ENCODE data around the gene PLEKHA5. TPM values are rescaled to one million over a fixed set of nuclear protein-coding genes. Genes with fewer than 3 reads are reported as not detected.

Gene PLEKHA5
- polyA plus RNA-seq, 3 donors = 0.35 to 0.79 (median 0.41) TPM

GRCh38 chr12:19194963-19195362, 65.4 kb downstream of the PLEKHA5 start:
- Histone ChIP-seq H3K27me3 (ENCODE audit: control insufficient read depth in 2 of 2, insufficient read depth in 2 of 2, low read length in 2 of 2) (no peaks in the 10 kb centered on the region), H3K79me2 (ENCODE audit: insufficient read depth, low read length) (no peaks in the 10 kb centered on the region), H3K4me2 (replicated peaks; ENCODE audit: extremely low read depth, low read length, poor library complexity, severe bottlenecking) (no peak overlapping the region), H4K20me1 (ENCODE audit: insufficient read depth, low read length) (no peaks in the 10 kb centered on the region), H3K4me1 (ENCODE audit: control insufficient read depth in 1 of 2, insufficient read depth in 2 of 2, low read length in 2 of 2) (peaks cover 17 to 19% of the 10 kb centered on the region in 2 donors), H3K9me3 (replicated peaks in 1 of 2; ENCODE audit: control insufficient read depth in 1 of 2, insufficient read depth in 1 of 2, low read length in 2 of 2) (no peaks in the 10 kb centered on the region), H3K9ac (ENCODE audit: insufficient read depth, low read length, poor library complexity, severe bottlenecking) (no peak overlapping the region), H2AFZ (ENCODE audit: insufficient read depth, low read depth, low read length, poor library complexity, severe bottlenecking) (no peak overlapping the region), H3K4me3 (replicated peaks in 1 of 3; ENCODE audit: low read depth in 2 of 3, low read length in 3 of 3) (no peak overlapping the region), H3K36me3 (replicated peaks in 1 of 2; ENCODE audit: control insufficient read depth in 1 of 2, insufficient read depth in 2 of 2, low read length in 2 of 2) (no peaks in the 10 kb centered on the region), H3K27ac (ENCODE audit: low read depth in 1 of 2, low read length in 2 of 2) (no peak overlapping the region)
- Mint-ChIP-seq H3K4me1 (peaks cover 16% of the 10 kb centered on the region), H3K36me3 (peaks cover 0 to 2% of the 10 kb centered on the region in 2 donors), H3K27ac (no peak overlapping the region), H3K27me3 (ENCODE audit: low read depth in 3 of 3) (no peaks in the 10 kb centered on the region), H3K4me3 (no peak overlapping the region), H3K9me3 (no peaks in the 10 kb centered on the region)
- DNase-seq = no peak
- TF ChIP-seq, protein P1, sequence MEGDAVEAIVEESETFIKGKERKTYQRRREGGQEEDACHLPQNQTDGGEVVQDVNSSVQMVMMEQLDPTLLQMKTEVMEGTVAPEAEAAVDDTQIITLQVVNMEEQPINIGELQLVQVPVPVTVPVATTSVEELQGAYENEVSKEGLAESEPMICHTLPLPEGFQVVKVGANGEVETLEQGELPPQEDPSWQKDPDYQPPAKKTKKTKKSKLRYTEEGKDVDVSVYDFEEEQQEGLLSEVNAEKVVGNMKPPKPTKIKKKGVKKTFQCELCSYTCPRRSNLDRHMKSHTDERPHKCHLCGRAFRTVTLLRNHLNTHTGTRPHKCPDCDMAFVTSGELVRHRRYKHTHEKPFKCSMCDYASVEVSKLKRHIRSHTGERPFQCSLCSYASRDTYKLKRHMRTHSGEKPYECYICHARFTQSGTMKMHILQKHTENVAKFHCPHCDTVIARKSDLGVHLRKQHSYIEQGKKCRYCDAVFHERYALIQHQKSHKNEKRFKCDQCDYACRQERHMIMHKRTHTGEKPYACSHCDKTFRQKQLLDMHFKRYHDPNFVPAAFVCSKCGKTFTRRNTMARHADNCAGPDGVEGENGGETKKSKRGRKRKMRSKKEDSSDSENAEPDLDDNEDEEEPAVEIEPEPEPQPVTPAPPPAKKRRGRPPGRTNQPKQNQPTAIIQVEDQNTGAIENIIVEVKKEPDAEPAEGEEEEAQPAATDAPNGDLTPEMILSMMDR (IDR thresholded peaks at IDR 0.05) = no peak
- intact Hi-C loops (cut with micrococcal nuclease) = loop anchor here in 1 of 2 donors (5.0 kb wide), 1 partner anchor 37 kb away; no protein-coding TSS in a partner anchor
- 100% methylated on average over 2 of the region's 4 CpGs for WGBS (ENCODE audit: insufficient coverage)

- H2AFZ ChIP-seq (ENCODE audit: insufficient read depth, low read depth, low read length, poor library complexity, severe bottlenecking) = no peak overlapping the region
- H3K4me3 ChIP-seq (replicated peaks in 1 of 3; ENCODE audit: low read depth in 2 of 3, low read length in 3 of 3) = no peak overlapping the region
- no peak overlapping the region for H3K4me2 ChIP-seq (replicated peaks; ENCODE audit: extremely low read depth, low read length, poor library complexity, severe bottlenecking)
Observed at GRCh38 chr12:19196959-19197630, 67.6 kb downstream of the PLEKHA5 start.

More at GRCh38 chr12:19196959-19197630, 67.6 kb downstream of the PLEKHA5 start:
- H3K27ac Mint-ChIP-seq = no peak overlapping the region
- Histone ChIP-seq H3K4me1 (ENCODE audit: control insufficient read depth in 1 of 2, insufficient read depth in 2 of 2, low read length in 2 of 2) (no peaks in the 10 kb centered on the region), H3K79me2 (ENCODE audit: insufficient read depth, low read length) (no peaks in the 10 kb centered on the region), H3K9me3 (replicated peaks in 1 of 2; ENCODE audit: control insufficient read depth in 1 of 2, insufficient read depth in 1 of 2, low read length in 2 of 2) (no peaks in the 10 kb centered on the region), H3K27me3 (ENCODE audit: control insufficient read depth in 2 of 2, insufficient read depth in 2 of 2, low read length in 2 of 2) (no peaks in the 10 kb centered on the region), H4K20me1 (ENCODE audit: insufficient read depth, low read length) (no peaks in the 10 kb centered on the region), H3K27ac (ENCODE audit: low read depth in 1 of 2, low read length in 2 of 2) (no peak overlapping the region), H3K9ac (ENCODE audit: insufficient read depth, low read length, poor library complexity, severe bottlenecking) (no peak overlapping the region), H3K36me3 (replicated peaks in 1 of 2; ENCODE audit: control insufficient read depth in 1 of 2, insufficient read depth in 2 of 2, low read length in 2 of 2) (no peaks in the 10 kb centered on the region)
- H3K36me3 Mint-ChIP-seq = peaks cover 0 to 2% of the 10 kb centered on the region in 2 donors
- 57% methylated on average over 6 of the region's 6 CpGs for WGBS (ENCODE audit: insufficient coverage)
- no peaks in the 10 kb centered on the region for H3K27me3 Mint-ChIP-seq (ENCODE audit: low read depth in 3 of 3)
- H3K4me3 Mint-ChIP-seq = no peak overlapping the region
- H3K4me1 Mint-ChIP-seq = peaks cover 3% of the 10 kb centered on the region
- no peaks in the 10 kb centered on the region for H3K9me3 Mint-ChIP-seq
- intact Hi-C loops (cut with micrococcal nuclease) = loop anchor here in 1 of 2 donors (5.0 kb wide), 1 partner anchor 35 kb away; no protein-coding TSS in a partner anchor
- TF ChIP-seq, protein P1 (IDR thresholded peaks at IDR 0.05) = no peak
- peak in 1 of 3 donors; percentile 24 for DNase-seq
